ENCODE results near the gene WLS.
"Not testable (repeated sequence)": the region's sequence is repeated elsewhere in the genome, so short reads cannot be mapped to it uniquely, and the experiment has no call there.

Gene WLS

GRCh38 chr1:68270951-68271350, 38.6 kb upstream of the WLS start:
- TF ChIP-seq CTCF (IDR thresholded peaks at IDR 0.05; ENCODE audit: low read depth, low read length) = no peak
- DNase-seq (ENCODE audit: extremely low read depth, low read depth) = no peak

- no peak for DNase-seq (ENCODE audit: extremely low read depth, low read depth)
- TF ChIP-seq CTCF (IDR thresholded peaks at IDR 0.05; ENCODE audit: low read depth, low read length) = no peak
Measured at GRCh38 chr1:68269637-68270430, 37.5 kb upstream of the WLS start.

GRCh38 chr1:68268896-68269483, 36.7 kb upstream of the WLS start:
- DNase-seq (ENCODE audit: extremely low read depth, low read depth) = no peak
- TF ChIP-seq CTCF (IDR thresholded peaks at IDR 0.05; ENCODE audit: low read depth, low read length) = no peak

- not testable (repeated sequence) for DNase-seq (ENCODE audit: extremely low read depth, low read depth)
Measured at GRCh38 chr1:68256824-68257223, 24.5 kb upstream of the WLS start.

- TF ChIP-seq CTCF (IDR thresholded peaks at IDR 0.05; ENCODE audit: low read depth, low read length) = no peak
- no peak for DNase-seq (ENCODE audit: extremely low read depth, low read depth)
Measured at GRCh38 chr1:68255301-68255700, 23.0 kb upstream of the WLS start.

- no peak for DNase-seq (ENCODE audit: extremely low read depth, low read depth)
- TF ChIP-seq CTCF (IDR thresholded peaks at IDR 0.05; ENCODE audit: low read depth, low read length) = no peak
Measured at GRCh38 chr1:68254667-68255226, 22.4 kb upstream of the WLS start.

- DNase-seq (ENCODE audit: extremely low read depth, low read depth) = no peak
- TF ChIP-seq CTCF (IDR thresholded peaks at IDR 0.05; ENCODE audit: low read depth, low read length) = no peak
Measured at GRCh38 chr1:68237040-68237439, 4.7 kb upstream of the WLS start.
